ENCODE results near the gene FGD2. TPM values are rescaled to one million over a fixed set of nuclear protein-coding genes. Genes with fewer than 3 reads are reported as not detected.

The FGD2 gene
- total and polyA plus RNA-seq, 10 of the 15 experiments (the other 5 are each of a cell fraction or from before 2014, with no cell fraction given), result 5.2 to 88.1 (median 33.2) TPM

- ChIA-PET CTCF (interaction anchor here (0.8 to 1.4 kb wide), 5 partner anchors 9 to 220 kb away, joined by 3 to 10 read pairs (median 3); partner anchors contain the start of gene C6orf89), POLR2A (interaction anchor here (1.0 to 4.9 kb wide), 8 partner anchors 15 to 271 kb away, joined by 3 to 74 read pairs (median 5); partner anchors contain the start of genes FGD2 and TBC1D22B), RAD21 (ENCODE audit: unreplicated experiment) (interaction anchor here (1.0 to 3.7 kb wide), 8 partner anchors 9 to 185 kb away, joined by 3 to 42 read pairs (median 5); partner anchors contain the start of genes C6orf89 and FGD2), SMC1A (ENCODE audit: uncharacterized antibody, unreplicated experiment) (interaction anchor here (2.8 to 5.0 kb wide), 2 partner anchors 20 to 32 kb away, joined by 25 to 32 read pairs; no protein-coding TSS in a partner anchor)
- BruUV-seq (replicated peaks), result no TSS peak
- Histone ChIP-seq H3K4me2 (ENCODE audit: control insufficient read depth, insufficient read depth) (peak overlapping the region; percentile 39), H3K27me3 (replicated peaks in 1 of 2; ENCODE audit: control insufficient read depth in 2 of 2, insufficient read depth in 2 of 2, low read length in 1 of 2) (no peaks in the 10 kb centered on the region; a peak in 1 of 4 replicates), H4K20me1 (ENCODE audit: control insufficient read depth, insufficient read depth) (no peaks in the 10 kb centered on the region), H3K36me3 (ENCODE audit: control insufficient read depth in 2 of 2, insufficient read depth in 2 of 2, low read length in 1 of 2) (peaks cover 2 to 4% of the 10 kb centered on the region in 2 experiments; a peak in 2 of 4 replicates), H3K79me2 (ENCODE audit: control insufficient read depth, insufficient read depth, low read length) (peaks cover 44% of the 10 kb centered on the region), H3K9ac (ENCODE audit: control insufficient read depth, insufficient read depth, low read length) (peak overlapping the region; percentile 94), H2AFZ (ENCODE audit: control insufficient read depth, low read depth, low read length) (peak overlapping the region; percentile 87), H3K9me3 (replicated peaks; ENCODE audit: control insufficient read depth, insufficient read depth, low read length) (no peaks in the 10 kb centered on the region), H3K4me1 (ENCODE audit: control insufficient read depth, insufficient read depth, low read length) (peaks cover 9% of the 10 kb centered on the region), H3K27ac (ENCODE audit: control insufficient read depth, insufficient read depth) (peak overlapping the region; percentile 90), H3K4me3 (peak overlapping the region; percentile 93)
- WGBS (ENCODE audit: insufficient coverage, insufficient replicate concordance, low lambda C conversion rate, missing lambda C conversion rate), result 3% methylated on average over 8 of the region's 8 CpGs
- FAIRE-seq (peak; percentile 96), ATAC-seq (peak; percentile 32), DNase-seq (ENCODE audit: low read depth, low spot score) (no peak)
- TF ChIP-seq ZSCAN29 (IDR thresholded peaks at IDR 0.05) (no peak), RELB (IDR thresholded peaks at IDR 0.05; ENCODE audit: low read depth) (0 out of 2 replicates have a peak, but pooled peaks have one; percentile 36)
- intact Hi-C loops (cut with micrococcal nuclease; ENCODE audit: unreplicated experiment) (loop anchor here (2.0 kb wide), 1 partner anchor 20 kb away; no protein-coding TSS in a partner anchor), in situ Hi-C loops (cut with MboI) (no loop called here)
Measured at GRCh38 chr6:36986704-36987047, 18.8 kb upstream of the FGD2 start.

- no peak for TF ChIP-seq IKZF1 (conservative IDR thresholded peaks at IDR 0.05)
- TF ChIP-seq CBX5 (IDR thresholded peaks at IDR 0.05; ENCODE audit: low read depth), result no peak
- TF ChIP-seq ZBTB40 (IDR thresholded peaks at IDR 0.05; ENCODE audit: borderline replicate concordance), result no peak
- TF ChIP-seq NFYB (IDR thresholded peaks at IDR 0.05; ENCODE audit: insufficient read depth, low read depth, low read length), result no peak
- TF ChIP-seq SUPT20H (IDR thresholded peaks at IDR 0.05; ENCODE audit: borderline replicate concordance, control insufficient read depth, low read depth, low read length), result no peak
- no peak for TF ChIP-seq POLR2A (IDR thresholded peaks at IDR 0.05; ENCODE audit: low read depth, low read length)
- no peak for TF ChIP-seq MTA2 (IDR thresholded peaks at IDR 0.05; ENCODE audit: low read depth)
- TF ChIP-seq TCF3 (IDR thresholded peaks at IDR 0.05; ENCODE audit: borderline replicate concordance, insufficient read depth, low read depth, low read length), result no peak
- no peak for TF ChIP-seq NRF1 (conservative IDR thresholded peaks at IDR 0.05; ENCODE audit: low read depth, low read length)
- BruUV-seq (replicated peaks), result no TSS peak
- ChIA-PET CTCF (interaction anchor here (1.9 kb wide), 1 partner anchor 29 kb away, joined by 7 read pairs; no protein-coding TSS in a partner anchor), POLR2A (no interaction called here), SMC1A (ENCODE audit: uncharacterized antibody, unreplicated experiment) (interaction anchor here (1.2 kb wide), 1 partner anchor 12 kb away, joined by 4 read pairs; no protein-coding TSS in a partner anchor), RAD21 (ENCODE audit: unreplicated experiment) (interaction anchor here (3.7 kb wide), 1 partner anchor 16 kb away, joined by 42 read pairs; the partner anchor contains the start of gene FGD2)
- no peak overlapping the region for H3K4me3 ChIP-seq
- in situ Hi-C loops (cut with MboI), result no loop called here
- H3K36me3 ChIP-seq (ENCODE audit: control insufficient read depth in 2 of 2, insufficient read depth in 2 of 2, low read length in 1 of 2), result no peaks in the 10 kb centered on the region
- H3K9me3 ChIP-seq (replicated peaks; ENCODE audit: control insufficient read depth, insufficient read depth, low read length), result no peaks in the 10 kb centered on the region
- no peaks in the 10 kb centered on the region; a peak in 1 of 4 replicates for H3K27me3 ChIP-seq (replicated peaks in 1 of 2; ENCODE audit: control insufficient read depth in 2 of 2, insufficient read depth in 2 of 2, low read length in 1 of 2)
- intact Hi-C loops (cut with micrococcal nuclease; ENCODE audit: unreplicated experiment), result no loop called here
- no peak overlapping the region for H3K27ac ChIP-seq (ENCODE audit: control insufficient read depth, insufficient read depth)
- H3K4me1 ChIP-seq (ENCODE audit: control insufficient read depth, insufficient read depth, low read length), result peaks cover 3% of the 10 kb centered on the region
- H3K9ac ChIP-seq (ENCODE audit: control insufficient read depth, insufficient read depth, low read length), result no peak overlapping the region
- H3K79me2 ChIP-seq (ENCODE audit: control insufficient read depth, insufficient read depth, low read length), result peaks cover 21% of the 10 kb centered on the region
- DNase-seq (ENCODE audit: low read depth, low spot score) (no peak), FAIRE-seq (no peak), ATAC-seq (no peak)
- WGBS (ENCODE audit: insufficient coverage, insufficient replicate concordance, low lambda C conversion rate, missing lambda C conversion rate), result 58% methylated on average over 6 of the region's 6 CpGs
- H3K4me2 ChIP-seq (ENCODE audit: control insufficient read depth, insufficient read depth), result no peak overlapping the region
- no peak overlapping the region for H2AFZ ChIP-seq (ENCODE audit: control insufficient read depth, low read depth, low read length)
- H4K20me1 ChIP-seq (ENCODE audit: control insufficient read depth, insufficient read depth), result no peaks in the 10 kb centered on the region
Measured at GRCh38 chr6:36989264-36989663, 16.2 kb upstream of the FGD2 start.
